ELR (cell line): Measurements from ENCODE around the gene FSTL4.
A peak's percentile ranks its signal among the peaks of the same experiment; 100 is the strongest.

ENCODE experiments used
- DNase-seq: peaks from one replicate; pipeline ENCODE4 v3.0.0-alpha.2; 2015; ENCODE audit warnings: low read depth

The FSTL4 gene

GRCh38 chr5:133291524-133291923 is 320.8 kb downstream of the FSTL4 start:
- no peak for DNase-seq

GRCh38 chr5:133290669-133291240 is 321.6 kb downstream of the FSTL4 start:
- no peak for DNase-seq

GRCh38 chr5:133289686-133290367 is 322.5 kb downstream of the FSTL4 start:
- DNase-seq, result no peak

GRCh38 chr5:133287500-133287899 is 324.8 kb downstream of the FSTL4 start:
- DNase-seq, result peak; percentile 42

DNA sequence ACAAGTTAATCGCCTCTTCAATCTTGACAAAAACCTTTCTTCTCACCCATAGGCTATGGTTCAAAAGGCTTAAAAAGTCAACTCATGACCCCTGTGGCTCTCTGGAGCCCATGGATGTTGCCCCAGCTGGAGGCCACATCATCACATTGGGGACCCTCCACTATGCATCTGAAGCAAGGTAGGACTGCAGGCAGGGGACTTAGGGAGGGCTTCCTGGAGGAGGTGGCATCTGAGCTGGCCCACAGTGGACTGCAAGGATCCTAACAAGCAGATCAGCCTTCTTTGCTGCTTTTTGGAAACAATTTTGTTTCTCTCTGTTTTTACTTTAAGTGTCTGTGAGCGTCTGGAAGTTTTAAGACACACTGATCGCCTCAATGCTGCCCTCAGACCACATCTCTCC is 325.9 kb downstream of the FSTL4 start:
- no peak for DNase-seq

GRCh38 chr5:133285583-133286021 is 326.7 kb downstream of the FSTL4 start:
- DNase-seq, result peak; percentile 56

DNA sequence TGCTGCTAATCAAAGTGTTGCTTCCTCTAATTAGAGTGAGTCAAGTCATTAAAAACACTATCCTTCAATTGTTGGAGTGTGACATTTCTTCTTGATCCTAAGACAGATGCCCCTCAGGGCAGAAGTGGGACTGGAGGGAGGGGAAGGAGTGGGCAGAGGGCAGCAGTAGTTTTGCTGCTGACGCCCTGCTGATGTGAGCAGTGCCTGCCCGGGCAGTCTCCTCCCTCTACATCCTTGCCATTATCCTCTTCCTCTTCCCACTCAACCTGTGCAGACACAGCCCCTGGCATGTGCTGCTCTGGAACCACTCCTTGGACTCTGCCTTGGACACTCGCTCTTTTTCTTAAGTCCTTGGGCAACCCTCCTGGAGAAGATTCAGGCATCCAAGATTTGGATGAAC is 328.0 kb downstream of the FSTL4 start:
- DNase-seq, result no peak

DNA sequence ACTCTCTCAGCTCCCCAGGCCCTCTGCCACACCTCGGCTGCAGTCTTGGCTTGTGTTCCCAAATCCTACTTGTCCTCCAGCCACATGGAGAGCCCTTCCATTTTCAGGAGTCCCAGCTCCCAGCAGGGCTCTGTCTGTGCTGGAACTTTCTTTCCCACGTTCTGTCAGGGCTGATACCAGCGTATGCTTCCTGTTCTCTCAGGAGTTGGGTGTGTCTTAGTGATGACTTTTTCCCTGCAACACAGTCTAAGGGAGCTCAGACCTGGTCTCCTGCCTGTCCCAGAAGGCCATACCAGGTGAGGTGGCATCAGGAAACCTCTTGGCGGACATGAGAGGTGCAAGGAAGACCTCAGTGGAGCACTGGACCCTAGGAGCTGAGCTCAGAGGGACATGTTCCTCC is 334.0 kb downstream of the FSTL4 start:
- no peak for DNase-seq

GRCh38 chr5:133277744-133278143 is 334.6 kb downstream of the FSTL4 start:
- DNase-seq, result no peak

GRCh38 chr5:133276171-133276570 is 336.2 kb downstream of the FSTL4 start:
- DNase-seq, result no peak

- no peak for DNase-seq
Measured at GRCh38 chr5:133275631-133276030, 336.7 kb downstream of the FSTL4 start.

GRCh38 chr5:133274597-133274935 is 337.8 kb downstream of the FSTL4 start:
- no peak for DNase-seq

DNA sequence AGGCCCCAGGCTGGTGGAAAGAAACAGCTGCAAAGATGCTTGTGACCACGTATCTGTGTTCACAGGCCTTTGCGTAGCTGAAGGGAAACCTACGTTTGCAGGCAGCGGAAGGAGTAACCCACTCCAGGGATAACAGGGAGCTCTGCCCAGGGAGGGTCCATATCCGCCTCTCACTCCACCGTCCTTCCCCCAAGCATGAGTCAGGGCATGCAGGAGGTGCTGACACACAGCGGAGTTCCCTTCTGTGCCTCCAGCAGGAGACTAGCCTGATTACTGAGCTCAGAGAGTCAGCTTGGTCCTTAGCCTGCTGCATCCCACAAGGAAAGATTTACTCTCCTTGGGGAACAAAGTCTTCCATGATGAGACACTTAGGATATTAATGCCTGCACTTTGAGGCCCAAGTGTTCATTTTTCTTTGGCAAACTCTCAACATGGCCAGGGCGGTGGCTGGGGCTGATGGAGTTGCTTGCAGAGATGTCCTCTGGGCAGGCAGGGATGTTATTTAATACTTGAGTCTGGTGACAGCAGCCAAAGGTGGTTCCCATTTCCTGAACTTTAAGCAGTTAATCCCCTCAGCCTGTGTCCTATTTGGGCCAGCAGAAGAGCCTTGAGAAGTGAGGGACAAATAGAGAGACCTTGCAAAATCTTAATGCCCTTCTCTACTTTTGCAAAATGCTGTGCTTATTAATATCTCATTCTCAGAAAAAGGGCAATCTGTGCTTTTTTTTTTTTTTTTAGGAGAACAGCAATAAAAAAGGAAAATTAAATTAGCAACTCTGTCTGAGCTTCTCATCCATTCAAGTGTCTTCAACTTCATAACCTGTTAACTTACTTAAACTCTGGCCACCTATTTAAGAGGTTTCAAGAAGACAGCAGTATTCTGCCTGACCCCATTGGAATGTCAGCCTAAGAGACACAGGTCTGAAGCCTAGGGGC is 338.4 kb downstream of the FSTL4 start:
- peak; percentile 64 for DNase-seq

DNA sequence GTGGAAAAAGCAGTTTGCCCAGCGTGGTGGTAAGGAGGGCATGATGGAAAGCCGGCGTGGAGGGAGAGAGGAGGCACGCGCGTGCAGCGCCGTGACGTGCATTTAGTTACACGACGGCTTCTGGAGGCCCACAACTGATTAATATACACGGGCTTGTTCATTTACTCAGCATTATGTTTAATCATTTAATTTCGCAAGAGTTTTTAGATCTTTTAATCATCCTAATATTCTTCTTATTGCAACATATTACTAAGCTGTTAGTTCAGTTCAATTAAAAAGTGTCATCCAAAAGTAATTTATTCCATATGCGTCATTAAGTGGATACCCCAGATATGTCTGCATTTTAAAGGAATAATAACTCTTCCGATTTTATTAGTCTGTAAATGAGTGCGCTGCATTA is 340.0 kb downstream of the FSTL4 start:
- no peak for DNase-seq

DNA sequence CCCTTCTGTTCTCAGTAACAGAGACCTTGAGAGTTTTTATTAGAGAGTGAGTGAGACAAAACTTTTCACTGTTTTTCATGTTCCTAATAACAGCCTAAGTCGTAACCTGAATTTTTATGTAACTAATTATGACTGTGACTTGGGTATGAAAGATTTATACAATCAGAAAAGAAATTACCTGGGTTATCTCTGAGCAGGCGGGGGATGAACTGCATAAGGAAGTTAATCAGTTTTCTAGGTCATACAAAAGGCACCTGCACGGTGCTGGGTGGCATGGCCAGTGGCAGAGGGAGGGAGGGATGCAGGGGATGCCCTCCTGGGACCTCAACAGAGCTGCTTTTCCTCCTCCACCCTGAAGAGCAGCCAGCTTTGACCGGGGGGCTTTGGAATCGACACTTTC is 340.7 kb downstream of the FSTL4 start:
- no peak for DNase-seq

DNA sequence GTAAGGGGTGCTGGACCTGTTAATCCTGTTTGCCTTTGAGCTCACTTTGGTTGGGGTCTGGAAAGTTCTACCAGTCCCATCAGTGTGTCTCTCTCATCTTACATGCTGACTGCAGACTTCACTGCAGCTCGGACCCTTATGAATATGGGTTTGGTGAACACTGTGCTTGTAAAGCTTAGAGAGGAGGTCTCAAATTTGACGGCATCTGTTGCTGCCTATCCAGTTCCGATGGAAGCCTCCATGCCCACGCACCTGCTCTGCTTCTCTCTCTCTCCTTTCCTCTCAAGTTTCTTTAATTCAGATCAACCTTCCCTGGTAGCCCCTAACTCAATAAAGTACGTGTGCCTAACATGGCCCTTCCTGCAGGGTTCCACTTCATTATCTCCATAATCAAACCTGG is 342.6 kb downstream of the FSTL4 start:
- no peak for DNase-seq

DNA sequence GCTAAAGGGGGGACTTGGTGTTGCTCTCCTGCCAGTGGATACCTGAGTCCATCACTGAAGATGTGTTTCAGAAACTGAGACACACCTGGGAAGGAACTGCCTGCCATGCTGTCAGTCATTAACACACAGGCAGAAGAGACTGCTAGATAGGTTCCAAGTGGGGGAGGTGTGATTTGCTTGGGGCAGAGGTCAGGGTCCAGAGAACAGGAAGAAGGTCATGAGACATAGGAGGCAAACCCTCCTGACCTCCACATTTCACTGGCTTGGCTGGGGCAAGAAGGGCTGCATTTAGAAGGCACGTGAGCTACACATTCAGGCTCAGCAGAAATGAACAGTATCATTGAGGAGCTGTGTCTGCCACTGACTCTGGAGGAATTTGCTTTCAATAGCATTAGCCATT is 344.7 kb downstream of the FSTL4 start:
- DNase-seq, result no peak

GRCh38 chr5:133266966-133267365 is 345.4 kb downstream of the FSTL4 start:
- no peak for DNase-seq

GRCh38 chr5:133266527-133266878 is 345.8 kb downstream of the FSTL4 start:
- no peak for DNase-seq

DNA sequence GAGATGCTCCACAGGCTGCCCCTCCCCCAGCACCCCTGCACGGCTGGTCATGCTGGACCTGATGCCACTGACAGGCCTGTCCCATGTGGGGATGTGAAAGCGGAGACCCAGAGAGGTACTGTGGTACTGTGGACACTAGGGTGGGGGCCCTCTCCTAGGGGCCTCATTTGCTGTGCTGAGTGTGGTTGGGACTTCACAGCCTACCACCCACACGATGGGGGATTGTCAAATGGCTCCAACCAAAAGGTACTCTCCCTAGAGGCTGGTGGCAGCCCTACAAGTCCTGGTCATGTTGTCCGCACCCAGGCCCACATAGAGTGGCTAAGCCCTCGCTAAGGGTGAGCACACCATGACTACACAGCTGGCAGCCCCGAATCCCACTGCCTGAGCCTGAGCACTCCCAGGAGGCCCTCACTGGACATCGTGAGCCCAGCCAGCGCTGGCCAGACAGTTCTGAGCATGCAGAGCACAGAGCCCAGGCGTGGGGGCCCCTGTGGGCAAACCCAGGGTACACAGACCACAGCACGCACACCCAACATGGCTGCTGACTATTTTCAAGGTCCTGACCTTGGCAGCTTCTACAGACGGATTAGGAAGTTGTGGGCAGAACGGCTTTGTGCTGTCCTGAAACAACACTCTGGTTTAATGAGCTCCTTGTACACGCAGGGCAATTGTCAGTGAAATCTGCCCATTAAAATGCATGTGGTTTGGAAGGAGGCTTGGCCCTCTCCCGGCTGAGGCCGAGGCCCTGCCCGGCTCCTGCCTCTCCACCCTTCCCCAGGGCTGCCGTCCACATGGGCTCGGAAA is 346.4 kb downstream of the FSTL4 start:
- DNase-seq, result no peak

DNA sequence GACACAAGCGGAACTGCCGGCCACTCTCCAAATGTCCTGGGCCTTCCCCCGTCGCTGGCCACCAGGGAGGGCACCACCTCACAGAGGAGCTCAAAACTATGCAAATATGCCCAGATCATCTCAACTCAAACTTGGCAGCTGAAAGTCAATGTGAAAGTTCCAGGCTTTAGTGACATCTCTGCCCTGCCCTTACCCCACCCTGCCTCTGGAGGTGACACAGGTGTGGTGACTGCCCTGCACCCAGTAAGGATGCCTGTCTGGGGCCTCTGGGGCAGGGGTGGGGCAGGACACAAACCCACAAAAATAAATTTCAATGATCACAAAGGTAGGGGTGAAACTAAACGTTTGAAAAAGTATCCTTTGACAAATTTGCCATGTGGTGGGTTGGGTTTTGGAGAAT is 347.1 kb downstream of the FSTL4 start:
- no peak for DNase-seq

DNA sequence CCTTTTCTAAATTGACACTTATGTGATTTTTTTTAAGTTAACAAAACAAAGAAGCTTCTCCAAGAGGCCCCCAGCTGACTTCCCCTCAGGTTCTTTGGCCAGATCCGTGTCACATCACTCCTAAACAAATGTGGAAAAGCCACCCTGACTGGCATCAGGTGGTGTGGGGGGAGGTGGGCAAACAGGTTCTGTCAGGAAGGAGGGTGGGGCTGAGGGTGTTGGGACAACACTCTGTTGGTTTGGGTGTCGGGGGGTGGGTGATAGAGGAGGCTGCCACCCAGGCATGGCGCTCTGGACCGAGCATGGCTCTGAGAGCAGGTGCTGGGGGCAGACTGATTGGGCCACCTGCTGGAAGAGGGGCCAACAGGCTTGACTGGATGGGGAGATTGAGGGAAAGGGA is 349.7 kb downstream of the FSTL4 start:
- DNase-seq, result no peak
